Measurements from ENCODE around the gene COPZ2.

GRCh38 chr17:48036693-48037035 lies 933 bp downstream of the COPZ2 start:
- TF ChIP-seq POLR2A (IDR thresholded peaks at IDR 0.05; ENCODE audit: low read length) (no peak), GATA1 (IDR thresholded peaks at IDR 0.05; ENCODE audit: low read depth, low read length) (no peak)

Measured in erythroblast (primary cell).